ENCODE results near the gene CYBC1. TPM values are rescaled to one million over a fixed set of nuclear protein-coding genes. Genes with fewer than 3 reads are reported as not detected.

Gene CYBC1
- 40.3 and 49.9 TPM in 2 replicates for total RNA-seq

DNA sequence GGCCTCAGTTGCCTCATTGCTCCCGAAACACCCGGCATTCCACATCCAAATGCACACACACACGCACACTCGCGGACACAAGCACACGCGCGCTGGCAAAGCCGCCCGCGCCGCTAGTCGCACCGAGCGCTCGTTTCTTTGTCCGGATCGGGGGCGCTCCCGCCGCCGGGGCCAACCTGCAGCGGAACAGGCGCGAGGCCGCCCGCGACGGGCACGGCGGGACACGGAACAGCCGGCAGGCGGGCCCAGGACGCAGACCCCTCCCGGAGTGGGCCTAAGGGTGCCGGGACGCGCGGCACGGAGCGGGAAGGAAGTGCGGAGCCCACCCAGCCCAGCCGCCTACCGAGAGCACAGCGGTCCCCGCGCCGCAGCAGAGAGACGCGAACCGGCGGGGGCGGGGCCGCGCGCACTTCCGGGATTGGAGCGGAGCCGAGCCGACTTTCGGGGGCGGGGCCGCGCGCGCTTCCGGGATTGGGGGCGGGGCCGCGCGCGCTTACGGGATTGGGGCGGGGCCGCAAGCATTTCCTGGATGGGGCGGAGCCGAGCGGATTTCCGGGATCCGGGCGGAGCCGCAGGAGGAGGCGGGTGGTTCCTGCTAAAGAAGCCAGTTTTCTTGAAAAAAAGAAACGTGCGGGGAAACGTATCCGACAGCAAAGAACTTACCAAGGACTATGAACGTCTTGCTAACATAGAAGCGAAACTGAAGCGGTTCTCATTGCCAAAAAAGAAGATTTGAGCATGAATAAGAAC is at the start of gene CYBC1:
Gene CYBC1 (minus strand): TSS at position 396 of the 750 bp plus-strand sequence. CDS start 1,498 bp downstream, outside the sequence.

DNA sequence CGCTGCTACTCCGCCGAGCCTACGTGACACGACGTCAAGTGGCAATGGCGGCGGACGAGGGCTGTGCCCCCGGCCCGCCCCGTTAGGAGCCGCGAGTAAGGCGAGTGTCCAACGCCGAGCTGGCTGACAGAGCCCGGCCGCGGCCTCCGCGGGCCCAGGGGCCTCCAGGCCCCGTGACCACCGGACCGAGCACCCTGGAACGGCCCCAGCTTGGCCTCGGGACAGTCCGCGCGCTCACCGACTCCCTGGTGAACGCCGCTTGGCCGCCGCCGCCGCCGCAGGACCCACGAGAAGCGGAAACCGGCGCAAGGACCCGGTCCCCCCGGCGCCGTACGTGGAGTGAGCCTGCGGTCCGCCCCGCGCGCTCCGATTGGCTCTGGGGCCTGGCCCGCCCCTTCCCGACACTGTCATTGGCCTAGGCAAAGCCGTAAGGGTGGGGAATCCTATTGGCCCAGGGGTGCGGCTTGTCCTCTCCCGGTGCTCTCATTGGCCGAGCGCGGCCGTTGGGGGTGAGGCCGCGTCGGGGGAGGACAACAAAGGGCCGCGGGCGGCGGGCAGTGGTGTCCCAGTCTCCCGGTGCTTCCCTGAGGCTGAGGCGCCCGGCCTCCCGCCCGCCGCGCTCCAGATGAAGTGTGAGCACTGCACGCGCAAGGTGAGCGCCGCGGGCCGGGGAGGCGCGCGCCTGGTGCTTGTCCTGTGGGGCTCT is 7.8 kb upstream of the CYBC1 start, which contains the start of gene NARF:
Gene NARF (plus strand): TSS at position 563 of the 706 bp plus-strand sequence. CDS start 63 bp downstream, at position 626.

GRCh38 chr17:82418001-82418986 is 32.3 kb downstream of the CYBC1 start, which contains the start of the genes HEXD and OGFOD3:
TSS of gene HEXD (plus strand) at chr17:82418347. CDS start at chr17:82419800, 1,453 bp downstream.
TSS of gene OGFOD3 (minus strand) at chr17:82418586. CDS start at chr17:82418485, 101 bp downstream.

Other genes with a start within 250 kb of the CYBC1 start
- gene CCDC57, start 237.9 kb downstream of the CYBC1 start, total RNA-seq, result 4.9 and 11.0 TPM in 2 replicates
- gene SLC16A3, start 221.7 kb downstream of the CYBC1 start, total RNA-seq, result 146 and 192 TPM in 2 replicates
- 40.8 and 76.5 TPM in 2 replicates for gene CSNK1D, start 177.1 kb downstream of the CYBC1 start, total RNA-seq
- not detected in 2 replicates for gene CD7, start 133.1 kb downstream of the CYBC1 start, total RNA-seq
- 2.2 and 3.9 TPM in 2 replicates for gene SECTM1, start 117.0 kb downstream of the CYBC1 start, total RNA-seq
- gene TEX19, start 91.5 kb downstream of the CYBC1 start, total RNA-seq, result not detected in 2 replicates
- not detected in 2 replicates for gene UTS2R, start 79.0 kb downstream of the CYBC1 start, total RNA-seq
- gene HEXD, start 32.4 kb downstream of the CYBC1 start, total RNA-seq, result 9.9 and 12.3 TPM in 2 replicates
- 25.3 and 33.4 TPM in 2 replicates for gene OGFOD3, start 32.2 kb downstream of the CYBC1 start, total RNA-seq
- 33.7 and 58.9 TPM in 2 replicates for gene NARF, start 8.0 kb upstream of the CYBC1 start, total RNA-seq
- 24.3 and 40.2 TPM in 2 replicates for gene FOXK2, start 69.0 kb upstream of the CYBC1 start, total RNA-seq
- 37.4 and 59.9 TPM in 2 replicates for gene WDR45B, start 197.7 kb upstream of the CYBC1 start, total RNA-seq
- gene RAB40B, start 247.9 kb upstream of the CYBC1 start, total RNA-seq, result 3.6 and 7.1 TPM in 2 replicates

All from bladder microvascular endothelial cell (primary cell).